H1 (cell line): ENCODE results near the gene POLR2I.
A peak's percentile ranks its signal among the peaks of the same experiment; 100 is the strongest.

Source experiments
- ATF3 ChIP-seq: IDR thresholded peaks from 2 replicates; pipeline ENCODE4 v1.6.1; 2011; ENCODE audit warnings: low read depth, mild to moderate bottlenecking, low read length; ENCODE audit not compliant: insufficient read depth
- BACH1 ChIP-seq: IDR thresholded peaks from 2 replicates; pipeline ENCODE4 v1.6.1; 2012; ENCODE audit warnings: low read length, improper control_type of control experiment
- CBX5 ChIP-seq: fragments of 300-800, 300-1000 bp; sonication (generic); IDR thresholded peaks from 2 replicates; pipeline ENCODE4 v1.7.1; 2016; ENCODE audit warnings: antibody characterized with exemption, low read length, low read depth
- CTCF ChIP-seq, 3 experiments: IDR thresholded peaks; 1 replicate in 2 of 3; 2 replicates in 1 of 3; pipeline versions ENCODE4 v1.5.1 to v1.6.1; 2011; ENCODE audit warnings: low read length in 3 of 3, mild to moderate bottlenecking in 3 of 3, inconsistent platforms in 2 of 3, low read depth in 1 of 3, moderate library complexity in 1 of 3; ENCODE audit not compliant: insufficient read depth in 1 of 3; ENCODE audit errors: control extremely low read depth in 1 of 3
- HDAC2 ChIP-seq, 2 experiments: fragments of 300-600 bp in 1 of 2; sonication (generic) in 1 of 2; IDR thresholded peaks; 2 replicates each; pipeline ENCODE4 v1.6.1; 2011 to 2012; ENCODE audit warnings: low read depth in 2 of 2, low read length in 2 of 2, mild to moderate bottlenecking in 2 of 2, moderate library complexity in 2 of 2, borderline replicate concordance in 1 of 2, inconsistent platforms in 1 of 2
- JUND ChIP-seq: IDR thresholded peaks from 2 replicates; pipeline ENCODE4 v1.6.1; 2011; ENCODE audit warnings: mild to moderate bottlenecking, improper control_type of control experiment, low read length
- KDM1A ChIP-seq: fragments of 200-600, 300-600 bp; sonication (generic); IDR thresholded peaks from 2 replicates; pipeline ENCODE4 v1.7.1; 2016; ENCODE audit warnings: mild to moderate bottlenecking, low read length, borderline replicate concordance
- MAFK ChIP-seq: IDR thresholded peaks from 2 replicates; pipeline ENCODE4 v1.6.1; 2012; ENCODE audit warnings: low read depth, mild to moderate bottlenecking, improper control_type of control experiment, low read length
- RAD21 ChIP-seq, 2 experiments: IDR thresholded peaks in 1 of 2; conservative IDR thresholded peaks in 1 of 2; 2 replicates each; pipeline ENCODE4 v1.6.1; 2011; ENCODE audit warnings: low read depth in 2 of 2, low read length in 2 of 2, improper control_type of control experiment in 1 of 2, inconsistent platforms in 1 of 2, mild to moderate bottlenecking in 1 of 2, moderate library complexity in 1 of 2
- RFX5 ChIP-seq: IDR thresholded peaks from 2 replicates; pipeline ENCODE4 v1.6.1; 2011; ENCODE audit warnings: low read depth, low read length, improper control_type of control experiment, borderline replicate concordance
- ZNF274 ChIP-seq: IDR thresholded peaks from 2 replicates; pipeline ENCODE4 v1.7.0; 2012; ENCODE audit warnings: low read length, borderline replicate concordance; ENCODE audit errors: extremely low read depth

GRCh38 chr19:36139473-36140303, 25.0 kb upstream of the POLR2I start, which contains the start of gene CAPNS1:
- peak in 2 of 3 experiments; percentile 4 to 14; a peak in 2 of 4 replicates for TF ChIP-seq CTCF (IDR thresholded peaks at IDR 0.05; ENCODE audit: control extremely low read depth in 1 of 3, insufficient read depth in 1 of 3, low read depth in 1 of 3, low read length in 3 of 3)
- TF ChIP-seq HDAC2 (IDR thresholded peaks at IDR 0.05; ENCODE audit: borderline replicate concordance in 1 of 2, low read depth in 2 of 2, low read length in 2 of 2) = no peak; a peak in 1 of 4 replicates
- no peak; the same call in 1 of the 2 replicates for TF ChIP-seq MAFK
- no peak for TF ChIP-seq CBX5
- peak; percentile 87 for TF ChIP-seq JUND
- no peak for TF ChIP-seq RFX5
- no peak for TF ChIP-seq RAD21 (IDR thresholded peaks at IDR 0.05 in 1 of 2, conservative IDR thresholded peaks at IDR 0.05 in 1 of 2; ENCODE audit: low read depth in 2 of 2, low read length in 2 of 2)
- peak; percentile 28; the same call in 1 of the 2 replicates for TF ChIP-seq KDM1A
- peak; percentile 67 for TF ChIP-seq BACH1
- TF ChIP-seq ZNF274 = no peak
- TF ChIP-seq ATF3 = peak; percentile 49; the same call in 1 of the 2 replicates
